CD4-positive, alpha-beta T cell treated with Interleukin-17A for 4 hours (primary cell): ENCODE results near the gene LPP.

Source experiments
- DNase-seq: peaks from one replicate; pipeline ENCODE4 v3.0.0-alpha.2; 2020; ENCODE audit warnings: mixed read lengths

LPP gene

GRCh38 chr3:188171682-188172467 lies 17.9 kb downstream of the LPP start:
- no peak for DNase-seq

GRCh38 chr3:188174317-188175044 lies 20.5 kb downstream of the LPP start:
- no peak for DNase-seq

GRCh38 chr3:188176476-188176875 lies 22.5 kb downstream of the LPP start:
- DNase-seq = no peak

- no peak for DNase-seq
Measured at GRCh38 chr3:188176884-188177283, 22.9 kb downstream of the LPP start.

GRCh38 chr3:188177721-188178120 lies 23.8 kb downstream of the LPP start:
- no peak for DNase-seq

- DNase-seq = peak; percentile 29
Measured at GRCh38 chr3:188178293-188178936, 24.5 kb downstream of the LPP start.

GRCh38 chr3:188179006-188179966 lies 25.3 kb downstream of the LPP start:
- DNase-seq = no peak

- DNase-seq = no peak
Measured at GRCh38 chr3:188180114-188180513, 26.2 kb downstream of the LPP start.

GRCh38 chr3:188183452-188183851 lies 29.5 kb downstream of the LPP start:
- DNase-seq = no peak

- no peak for DNase-seq
Measured at GRCh38 chr3:188184160-188184559, 30.2 kb downstream of the LPP start.

GRCh38 chr3:188184649-188185048 lies 30.7 kb downstream of the LPP start:
- no peak for DNase-seq

GRCh38 chr3:188185717-188186251 lies 31.8 kb downstream of the LPP start:
- peak; percentile 15 for DNase-seq

- DNase-seq = no peak
Measured at GRCh38 chr3:188187053-188187452, 33.1 kb downstream of the LPP start.

- no peak for DNase-seq
Measured at GRCh38 chr3:188188911-188189310, 35.0 kb downstream of the LPP start.

GRCh38 chr3:188191460-188191859 lies 37.5 kb downstream of the LPP start:
- no peak for DNase-seq

GRCh38 chr3:188192034-188192433 lies 38.1 kb downstream of the LPP start:
- no peak for DNase-seq

- no peak for DNase-seq
Measured at GRCh38 chr3:188194332-188194731, 40.4 kb downstream of the LPP start.

- no peak for DNase-seq
Measured at GRCh38 chr3:188196232-188196990, 42.5 kb downstream of the LPP start.

GRCh38 chr3:188197388-188197847 lies 43.5 kb downstream of the LPP start:
- no peak for DNase-seq

- DNase-seq = no peak
Measured at GRCh38 chr3:188198001-188198400, 44.0 kb downstream of the LPP start.

- DNase-seq = no peak
Measured at GRCh38 chr3:188198760-188199327, 44.9 kb downstream of the LPP start.
